Heart left ventricle (tissue), 16 donors: ENCODE data around the gene INPP4B. TPM values are rescaled to one million over a fixed set of nuclear protein-coding genes. Genes with fewer than 3 reads are reported as not detected.

ENCODE experiments used
- ATAC-seq, 4 donors: fragments of 200-7000 bp; cut with Tn5 transposase; one replicate each; pipeline ENCODE4 v1.9.1; 2020 to 2022; ENCODE audit warnings: moderate library complexity in 4 of 4, mild to moderate bottlenecking in 3 of 4, moderate number of reproducible peaks in 1 of 4
- DNase-seq, 5 donors: peaks; one replicate each; pipeline ENCODE4 v3.0.0-alpha.2; 2020
- H3K27ac ChIP-seq, 12 donors: fragments of 200-600 bp; sonication (generic) in 4 of 12; one replicate each; pipeline versions ENCODE4 v1.5.0 to v1.8.0; 2016 to 2022; ENCODE audit warnings: mild to moderate bottlenecking in 2 of 12
- H3K27me3 ChIP-seq, 9 donors: fragments of 200-600 bp; sonication (generic) in 2 of 9; one replicate each; pipeline versions ENCODE4 v1.5.1 to v1.8.0; 2016 to 2022; ENCODE audit warnings: mild to moderate bottlenecking in 3 of 9
- H3K36me3 ChIP-seq, 9 donors: fragments of 200-600 bp; sonication (generic) in 2 of 9; one replicate each; pipeline versions ENCODE4 v1.5.0 to v1.8.0; 2018 to 2022; ENCODE audit warnings: mild to moderate bottlenecking in 2 of 9
- H3K4me1 ChIP-seq, 12 donors: fragments of 200-600 bp; sonication (generic) in 4 of 12; one replicate each; pipeline versions ENCODE4 v1.5.0 to v1.8.0; 2016 to 2022; ENCODE audit warnings: mild to moderate bottlenecking in 3 of 12
- H3K4me3 ChIP-seq, 12 donors: fragments of 200-600 bp; sonication (generic) in 4 of 12; one replicate each; pipeline versions ENCODE4 v1.5.0 to v1.8.0; 2017 to 2022; ENCODE audit warnings: mild to moderate bottlenecking in 9 of 12, moderate library complexity in 4 of 12
- H3K9me3 ChIP-seq, 12 donors: fragments of 200-600 bp; sonication (generic) in 4 of 12; one replicate each; pipeline versions ENCODE4 v1.5.0 to v1.8.0; 2016 to 2022; ENCODE audit warnings: mild to moderate bottlenecking in 1 of 12
- CTCF ChIP-seq, 12 donors: fragments of 200-600 bp; sonication (generic) in 4 of 12; IDR thresholded peaks; one replicate each; pipeline versions ENCODE4 v1.5.0 to v1.8.0; 2018 to 2022; ENCODE audit warnings: antibody characterized with exemption in 12 of 12, mild to moderate bottlenecking in 5 of 12
- POLR2A ChIP-seq, 2 donors: fragments of 450-650 bp; IDR thresholded peaks; one replicate each; pipeline ENCODE4 v1.6.1; 2017; ENCODE audit warnings: antibody characterized with exemption in 2 of 2, mild to moderate bottlenecking in 2 of 2, moderate library complexity in 2 of 2
- WGBS, 4 donors: extraction: QIAGEN DNeasy Blood & Tissue Kit in 2 of 4; methylation state at CpG; one replicate each; pipeline versions ENCODE4 v1.1.5 to v1.1.7; 2013 to 2018; 5-methylcytosine and 5-hydroxymethylcytosine counted together
- intact Hi-C, 10 donors: fragments of 100-400 bp; cut with DNase I; formaldehyde crosslinking; loops; one replicate each; pipeline versions ENCODE4 v1.11.1 to v1.14.2; 2022
- polyA plus RNA-seq, 2 donors: library from polyadenylated mRNA; stranded (reverse); fragments of 200-250 nt; gene quantifications; one replicate each; pipeline ENCODE4 v1.2.3, GENCODE V29; 2013
- total RNA-seq, 9 donors: library from RNA; depleted of rRNA in 2 of 9; stranded (reverse); fragments of >200 nt in 2 of 9; fragmentation: NEBNext Ultra II Directional in 3 of 9; extraction: Animal tissue kit (Norgen Biotek cat#: 25700) in 3 of 9; gene quantifications; one replicate each; pipeline versions ENCODE4 v1.1.0 to v1.2.4, GENCODE V29; 2016 to 2023
- donor health status: ischemic (EF 13 %, LVEDD 7.1; RV severe dilation, severe dysfunction).
- donor health status: healthy with polysubstance abuse.
- donor health status: DM: no; HTN: yes; CAD: no.
- donor health status: DM: no; HTN: no; CAD: no.
- donor health status: ischemic (EF 25% LVEDD 6.9; RV normal size, moderate dysfunction).
- donor health status: ischemic (EF 25% LVEDD 5.7; RV mildly dilated, moderate dysfunction).
- donor health status: healthy.
- donor health status: DM: yes; HTN: yes; CAD: no.
- donor health status: ischemic (EF 35%, LVEDD 5.7; RV mildly dilated, moderate dysfunction).
- donor health status: nonischemic (EF 11% LVEDD 7.7; RV severe dilation, severe dysfunction).
- donor health status: DM: yes; HTN: yes; CAD: no.
- donor health status: PGD.
- donor health status: ischemic (EF 29% LVEDD 5.4; RV normal size, mild dysfunction).
- donor health status: nonischemic (EF 23%, LVEDD 6.1; RV moderate dilation, normal function).

The INPP4B gene
- total and polyA plus RNA-seq, 11 donors = 5.5 to 128 (median 39.1) TPM

DNA sequence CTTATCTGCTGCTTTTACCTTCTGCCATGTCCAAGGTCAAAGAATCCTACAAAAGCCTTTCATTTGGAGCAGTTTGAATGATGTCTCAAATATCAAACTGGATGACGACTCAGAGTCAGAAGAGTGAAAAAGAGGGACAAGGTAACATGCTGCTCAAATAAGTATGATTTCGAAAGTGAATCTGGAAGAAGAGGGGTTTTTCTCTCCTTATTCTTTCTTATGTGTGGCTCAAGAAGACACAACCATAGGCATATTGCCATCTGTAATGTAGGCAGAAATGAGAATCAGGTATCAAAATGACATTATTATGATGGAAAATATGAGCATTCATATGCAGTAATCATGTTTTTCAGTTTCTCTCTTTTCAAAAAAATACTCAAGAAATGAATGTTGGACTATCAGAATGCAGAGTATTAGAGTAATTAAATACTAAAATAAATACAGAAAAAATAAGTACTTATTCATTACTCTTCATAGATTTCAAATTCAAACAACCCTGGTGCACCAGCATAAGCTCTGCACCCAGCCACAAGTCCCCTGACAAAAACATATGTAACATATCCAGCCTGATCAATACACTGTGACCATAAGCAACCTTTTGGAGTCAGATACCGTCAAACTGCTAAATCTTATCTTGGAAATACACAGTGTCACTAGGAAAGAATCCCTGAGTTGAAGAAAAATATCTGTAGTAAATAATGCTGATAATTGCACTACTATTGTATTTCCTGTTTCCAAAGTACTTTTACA is 468.6 kb downstream of the INPP4B start:
- H3K4me3 ChIP-seq = no peak overlapping the region
- no peak for TF ChIP-seq CTCF (IDR thresholded peaks at IDR 0.05)
- TF ChIP-seq POLR2A (IDR thresholded peaks at IDR 0.05) = no peak
- WGBS, 4 donors = 66 to 67% (median 67%) methylated on average over 3 of the region's 3 CpGs
- intact Hi-C loops = loop anchor here in 1 of 10 donors (10.0 kb wide), 1 partner anchor 253 kb away; no protein-coding TSS in a partner anchor
- H3K9me3 ChIP-seq = no peaks in the 10 kb centered on the region
- peaks cover 0 to 68% (median 48%) of the 10 kb centered on the region in 12 donors for H3K4me1 ChIP-seq
- no peak for DNase-seq
- H3K27ac ChIP-seq = peak overlapping the region in 11 of 12 donors; percentile 23 to 73 (median 47)
- ATAC-seq = no peak
- no peaks in the 10 kb centered on the region for H3K36me3 ChIP-seq
- no peaks in the 10 kb centered on the region for H3K27me3 ChIP-seq

DNA sequence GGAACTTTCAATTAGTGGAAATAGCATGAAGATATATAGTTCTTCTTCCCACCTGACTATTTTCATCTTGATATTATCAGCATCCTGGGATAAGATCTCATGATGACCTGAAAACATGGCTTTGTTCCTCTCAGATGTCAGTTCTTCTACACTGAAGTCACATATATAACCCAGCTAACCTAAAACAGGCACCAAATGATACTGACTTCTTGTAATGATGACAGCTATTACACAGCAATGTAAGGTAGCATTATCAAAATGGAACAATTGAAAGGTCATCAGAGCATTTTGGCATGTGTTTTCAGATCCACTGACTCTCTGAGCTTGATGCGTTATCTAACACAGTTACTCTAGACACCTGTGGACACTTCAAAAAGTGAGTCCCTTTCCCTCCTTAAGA is 469.9 kb downstream of the INPP4B start:
- H3K9me3 ChIP-seq = peaks cover 0 to 3% (median 0%) of the 10 kb centered on the region in 12 donors
- 73 to 92% (median 85%) methylated on average over 1 of the region's 1 CpG for WGBS, 4 donors
- H3K27ac ChIP-seq = peak overlapping the region in 3 of 12 donors; percentile 11 to 73 (median 21)
- peaks cover 0 to 68% (median 49%) of the 10 kb centered on the region in 12 donors for H3K4me1 ChIP-seq
- ATAC-seq (peak in 2 of 4 donors; percentile 12 to 30), DNase-seq (no peak)
- H3K36me3 ChIP-seq = no peaks in the 10 kb centered on the region
- TF ChIP-seq POLR2A (IDR thresholded peaks at IDR 0.05) (no peak), CTCF (IDR thresholded peaks at IDR 0.05) (no peak)
- H3K4me3 ChIP-seq = no peak overlapping the region
- intact Hi-C loops = loop anchor here in 1 of 10 donors (10.0 kb wide), 1 partner anchor 251 kb away; no protein-coding TSS in a partner anchor
- no peaks in the 10 kb centered on the region for H3K27me3 ChIP-seq

- 26 to 60% (median 46%) methylated on average over 2 of the region's 2 CpGs for WGBS, 4 donors
- Histone ChIP-seq H3K4me3 (no peak overlapping the region), H3K4me1 (peaks cover 0 to 54% (median 37%) of the 10 kb centered on the region in 12 donors), H3K27me3 (no peaks in the 10 kb centered on the region), H3K27ac (peak overlapping the region in 1 of 12 donors; percentile 24), H3K9me3 (peaks cover 0 to 13% (median 0%) of the 10 kb centered on the region in 12 donors), H3K36me3 (no peaks in the 10 kb centered on the region)
- peak in 1 of 4 donors; percentile 16 for ATAC-seq
- no peak for DNase-seq
- TF ChIP-seq CTCF (IDR thresholded peaks at IDR 0.05) (no peak), POLR2A (IDR thresholded peaks at IDR 0.05) (no peak)
- intact Hi-C loops = loop anchor here in 1 of 10 donors (10.0 kb wide), 1 partner anchor 249 kb away; no protein-coding TSS in a partner anchor
Measured at GRCh38 chr4:142373610-142374009, 472.5 kb downstream of the INPP4B start.

- intact Hi-C loops = loop anchor here in 1 of 10 donors (10.0 kb wide), 1 partner anchor 248 kb away; no protein-coding TSS in a partner anchor
- no peak for DNase-seq
- no peak overlapping the region for H3K4me3 ChIP-seq
- no peaks in the 10 kb centered on the region for H3K36me3 ChIP-seq
- 63 to 79% (median 78%) methylated on average over 2 of the region's 2 CpGs for WGBS, 4 donors
- peak in 1 of 4 donors; percentile 24 for ATAC-seq
- H3K27me3 ChIP-seq = no peaks in the 10 kb centered on the region
- TF ChIP-seq POLR2A (IDR thresholded peaks at IDR 0.05) (no peak), CTCF (IDR thresholded peaks at IDR 0.05) (no peak)
- H3K27ac ChIP-seq = peak overlapping the region in 2 of 12 donors; percentile 12 to 24
- peaks cover 0 to 13% (median 0%) of the 10 kb centered on the region in 12 donors for H3K9me3 ChIP-seq
- H3K4me1 ChIP-seq = peaks cover 0 to 49% (median 30%) of the 10 kb centered on the region in 12 donors
Measured at GRCh38 chr4:142372530-142373260, 473.4 kb downstream of the INPP4B start.
